ENCODE results near the gene SPNS3.

The SPNS3 gene

GRCh38 chr17:4475001-4475400 lies 41.3 kb downstream of the SPNS3 start:
- no peaks in the 10 kb centered on the region for H3K36me3 Mint-ChIP-seq
- peaks cover 4% of the 10 kb centered on the region for H3K4me1 Mint-ChIP-seq (ENCODE audit: low read depth)
- no peaks in the 10 kb centered on the region for H3K27me3 Mint-ChIP-seq
- no peak overlapping the region for H3K27ac Mint-ChIP-seq
- no peaks in the 10 kb centered on the region for H3K9me3 Mint-ChIP-seq (ENCODE audit: low read depth)
- H3K4me3 Mint-ChIP-seq, result no peak overlapping the region

- H3K4me3 Mint-ChIP-seq, result no peak overlapping the region
- H3K9me3 Mint-ChIP-seq (ENCODE audit: low read depth), result no peaks in the 10 kb centered on the region
- no peaks in the 10 kb centered on the region for H3K27me3 Mint-ChIP-seq
- no peak overlapping the region for H3K27ac Mint-ChIP-seq
- H3K36me3 Mint-ChIP-seq, result no peaks in the 10 kb centered on the region
- peaks cover 8% of the 10 kb centered on the region for H3K4me1 Mint-ChIP-seq (ENCODE audit: low read depth)
Measured at GRCh38 chr17:4475463-4475862, 41.7 kb downstream of the SPNS3 start.

- Mint-ChIP-seq H3K4me3 (no peak overlapping the region), H3K36me3 (no peaks in the 10 kb centered on the region), H3K4me1 (ENCODE audit: low read depth) (peaks cover 13% of the 10 kb centered on the region), H3K27me3 (no peaks in the 10 kb centered on the region), H3K27ac (no peak overlapping the region), H3K9me3 (ENCODE audit: low read depth) (no peaks in the 10 kb centered on the region)
Measured at GRCh38 chr17:4476017-4476416, 42.3 kb downstream of the SPNS3 start.

- H3K4me3 Mint-ChIP-seq, result no peak overlapping the region
Measured at GRCh38 chr17:4476511-4477070, 42.9 kb downstream of the SPNS3 start.

GRCh38 chr17:4477255-4477791 lies 43.6 kb downstream of the SPNS3 start:
- H3K36me3 Mint-ChIP-seq, result no peaks in the 10 kb centered on the region
- no peak overlapping the region for H3K27ac Mint-ChIP-seq
- H3K9me3 Mint-ChIP-seq (ENCODE audit: low read depth), result no peaks in the 10 kb centered on the region
- H3K4me1 Mint-ChIP-seq (ENCODE audit: low read depth), result peaks cover 24% of the 10 kb centered on the region
- H3K4me3 Mint-ChIP-seq, result no peak overlapping the region
- no peaks in the 10 kb centered on the region for H3K27me3 Mint-ChIP-seq

More at GRCh38 chr17:4476511-4477070, 42.9 kb downstream of the SPNS3 start:
- no peaks in the 10 kb centered on the region for H3K9me3 Mint-ChIP-seq (ENCODE audit: low read depth)
- no peaks in the 10 kb centered on the region for H3K36me3 Mint-ChIP-seq
- H3K27ac Mint-ChIP-seq, result no peak overlapping the region
- no peaks in the 10 kb centered on the region for H3K27me3 Mint-ChIP-seq
- H3K4me1 Mint-ChIP-seq (ENCODE audit: low read depth), result peaks cover 18% of the 10 kb centered on the region

- H3K4me1 Mint-ChIP-seq (ENCODE audit: low read depth), result peaks cover 29% of the 10 kb centered on the region
- no peaks in the 10 kb centered on the region for H3K36me3 Mint-ChIP-seq
- no peak overlapping the region for H3K27ac Mint-ChIP-seq
- no peak overlapping the region for H3K4me3 Mint-ChIP-seq
- no peaks in the 10 kb centered on the region for H3K27me3 Mint-ChIP-seq
- H3K9me3 Mint-ChIP-seq (ENCODE audit: low read depth), result no peaks in the 10 kb centered on the region
Measured at GRCh38 chr17:4478318-4478830, 44.6 kb downstream of the SPNS3 start.

- peaks cover 35% of the 10 kb centered on the region for H3K4me1 Mint-ChIP-seq (ENCODE audit: low read depth)
- no peaks in the 10 kb centered on the region for H3K27me3 Mint-ChIP-seq
- no peak overlapping the region for H3K4me3 Mint-ChIP-seq
- H3K27ac Mint-ChIP-seq, result no peak overlapping the region
- no peaks in the 10 kb centered on the region for H3K36me3 Mint-ChIP-seq
- H3K9me3 Mint-ChIP-seq (ENCODE audit: low read depth), result no peaks in the 10 kb centered on the region
Measured at GRCh38 chr17:4479340-4479981, 45.7 kb downstream of the SPNS3 start.

GRCh38 chr17:4479982-4480751 lies 46.4 kb downstream of the SPNS3 start:
- H3K4me1 Mint-ChIP-seq (ENCODE audit: low read depth), result peaks cover 41% of the 10 kb centered on the region
- H3K36me3 Mint-ChIP-seq, result peaks cover 2% of the 10 kb centered on the region
- no peak overlapping the region for H3K27ac Mint-ChIP-seq
- H3K9me3 Mint-ChIP-seq (ENCODE audit: low read depth), result no peaks in the 10 kb centered on the region
- no peak overlapping the region for H3K4me3 Mint-ChIP-seq
- H3K27me3 Mint-ChIP-seq, result no peaks in the 10 kb centered on the region

GRCh38 chr17:4480929-4481898 lies 47.5 kb downstream of the SPNS3 start:
- Mint-ChIP-seq H3K27me3 (no peaks in the 10 kb centered on the region), H3K4me3 (peak overlapping the region; percentile 80), H3K9me3 (ENCODE audit: low read depth) (no peaks in the 10 kb centered on the region), H3K4me1 (ENCODE audit: low read depth) (peaks cover 48% of the 10 kb centered on the region), H3K27ac (peak overlapping the region; percentile 98), H3K36me3 (peaks cover 2% of the 10 kb centered on the region)

GRCh38 chr17:4482338-4483011 lies 48.7 kb downstream of the SPNS3 start:
- H3K9me3 Mint-ChIP-seq (ENCODE audit: low read depth), result no peaks in the 10 kb centered on the region
- H3K4me1 Mint-ChIP-seq (ENCODE audit: low read depth), result peaks cover 60% of the 10 kb centered on the region
- peaks cover 2% of the 10 kb centered on the region for H3K36me3 Mint-ChIP-seq
- H3K27ac Mint-ChIP-seq, result peak overlapping the region; percentile 98
- no peak overlapping the region for H3K4me3 Mint-ChIP-seq
- no peaks in the 10 kb centered on the region for H3K27me3 Mint-ChIP-seq

GRCh38 chr17:4483012-4483840 lies 49.5 kb downstream of the SPNS3 start:
- no peak overlapping the region for H3K4me3 Mint-ChIP-seq

GRCh38 chr17:4485676-4486646 lies 52.2 kb downstream of the SPNS3 start:
- Mint-ChIP-seq H3K36me3 (peaks cover 2% of the 10 kb centered on the region), H3K27ac (peak overlapping the region; percentile 91), H3K9me3 (ENCODE audit: low read depth) (no peaks in the 10 kb centered on the region), H3K4me3 (peak overlapping the region; percentile 91), H3K4me1 (ENCODE audit: low read depth) (peaks cover 49% of the 10 kb centered on the region), H3K27me3 (no peaks in the 10 kb centered on the region)

More at GRCh38 chr17:4483012-4483840, 49.5 kb downstream of the SPNS3 start:
- H3K4me1 Mint-ChIP-seq (ENCODE audit: low read depth), result peaks cover 62% of the 10 kb centered on the region
- H3K27me3 Mint-ChIP-seq, result no peaks in the 10 kb centered on the region
- peak overlapping the region; percentile 22 for H3K27ac Mint-ChIP-seq
- H3K9me3 Mint-ChIP-seq (ENCODE audit: low read depth), result no peaks in the 10 kb centered on the region
- H3K36me3 Mint-ChIP-seq, result peaks cover 2% of the 10 kb centered on the region
